Stimulated activated naive CD8-positive, alpha-beta T cell treated with anti-CD3 and anti-CD28 coated beads, Interleukin-15, Interleukin-2, amounts not matched to agents 100 U/mL and 50 U/mL, for 24 hours (primary cell): ENCODE data around the gene SCML2.
"Not testable (repeated sequence)": the region's sequence is repeated elsewhere in the genome, so short reads cannot be mapped to it uniquely, and the experiment has no call there.

Source experiments
- ATAC-seq: fragments of 150-1000 bp; cut with Tn5 transposase; one replicate; pipeline ENCODE4 v1.10.0; 2021
- DNase-seq: peaks from one replicate; pipeline ENCODE4 v3.0.0; 2021

SCML2 gene

DNA sequence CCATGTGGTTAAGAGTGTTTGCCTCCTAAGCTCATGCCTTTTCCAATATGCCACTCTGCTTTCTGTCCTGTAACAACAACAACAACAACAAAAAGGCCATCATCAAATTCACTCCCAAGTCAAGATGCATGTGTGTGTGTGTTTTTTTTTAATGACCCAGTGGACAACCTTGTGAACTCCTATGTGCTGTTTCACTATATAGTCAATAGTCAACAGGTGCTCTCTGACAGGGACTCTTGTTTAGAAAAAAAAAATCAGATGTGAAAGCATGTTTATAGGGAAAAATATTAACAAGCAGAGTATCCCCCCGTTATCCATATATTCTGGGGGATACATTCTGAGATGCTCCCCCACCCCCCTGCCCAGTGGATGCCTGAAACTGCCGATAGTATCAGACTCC, 83.2 kb downstream of the SCML2 start:
- no peak for ATAC-seq

DNA sequence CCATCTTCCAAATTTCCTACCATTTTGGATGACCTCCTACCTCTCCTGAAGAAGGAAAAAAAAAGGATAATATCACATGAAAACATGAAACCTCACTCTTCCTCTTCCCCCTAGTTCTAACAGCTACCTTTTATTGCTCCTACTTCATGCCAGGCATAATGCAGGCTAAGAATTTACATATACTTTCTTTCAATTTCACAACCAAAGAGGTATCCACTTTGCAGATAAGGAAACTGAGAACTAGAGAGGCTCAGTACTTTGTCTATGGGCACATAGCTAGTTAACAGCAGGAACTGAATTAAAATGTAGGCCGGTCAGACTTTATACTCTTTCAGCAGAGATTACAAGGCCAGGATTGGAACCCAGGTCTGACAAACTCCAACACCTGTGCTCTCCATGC, 99.4 kb downstream of the SCML2 start:
- DNase-seq = no peak
- no peak for ATAC-seq

More for the DNA sequence above, 83.2 kb downstream of the SCML2 start:
- DNase-seq = no peak

DNA sequence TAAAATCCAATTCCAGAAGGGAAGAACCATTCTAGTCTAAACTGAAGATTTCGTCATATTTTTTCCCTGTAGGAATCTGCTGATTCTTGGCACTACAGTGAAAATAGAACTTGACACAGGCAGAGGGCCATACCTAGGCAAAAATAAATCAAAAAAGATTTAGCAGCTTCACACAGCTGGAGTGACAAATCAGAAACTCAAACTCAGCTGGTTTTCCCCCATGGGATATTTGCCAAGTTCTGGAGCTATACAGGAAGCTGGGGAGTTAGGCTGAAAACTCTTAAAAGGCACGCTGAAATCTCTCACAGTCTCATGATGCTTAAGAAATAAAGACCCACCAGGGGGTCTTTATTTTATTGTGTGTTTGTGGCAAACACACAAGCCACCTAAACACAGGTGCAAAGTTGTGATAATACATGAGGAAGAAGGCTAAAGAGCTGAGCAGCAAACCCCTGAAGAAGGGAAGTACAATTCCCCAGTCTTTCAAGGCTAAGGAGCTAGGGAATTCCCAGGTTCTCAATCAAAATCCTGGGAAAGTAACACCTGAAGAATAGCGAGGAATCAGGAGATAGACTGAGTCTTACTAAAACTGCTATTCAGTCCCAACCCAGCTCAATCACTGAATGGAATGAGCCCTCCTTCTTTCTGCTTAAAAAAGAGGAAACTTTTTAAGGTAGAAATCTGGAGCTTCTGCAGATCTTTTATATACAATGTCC, 101.7 kb downstream of the SCML2 start:
- DNase-seq (no peak), ATAC-seq (no peak)

DNA sequence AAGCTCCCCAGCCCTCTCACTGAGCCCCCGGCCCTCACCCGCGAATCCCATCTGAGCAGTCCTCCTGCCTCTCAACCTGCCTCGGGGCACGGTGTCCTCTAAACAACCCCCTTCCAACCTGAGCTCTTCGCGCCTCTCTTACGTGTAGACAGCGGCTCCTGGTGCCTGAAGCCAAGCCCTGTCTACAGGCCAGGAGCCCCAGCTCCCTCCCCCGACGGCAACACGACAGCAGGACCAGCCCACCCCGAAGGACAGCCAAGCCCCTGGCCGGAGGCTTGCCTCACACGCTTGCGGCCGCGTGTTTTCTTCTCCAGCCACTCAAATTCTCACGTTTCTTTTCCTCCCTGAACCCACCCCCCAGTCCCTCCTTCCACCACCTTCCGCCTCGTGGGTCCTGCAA, 124.8 kb downstream of the SCML2 start:
- not testable (repeated sequence) for DNase-seq, ATAC-seq

DNA sequence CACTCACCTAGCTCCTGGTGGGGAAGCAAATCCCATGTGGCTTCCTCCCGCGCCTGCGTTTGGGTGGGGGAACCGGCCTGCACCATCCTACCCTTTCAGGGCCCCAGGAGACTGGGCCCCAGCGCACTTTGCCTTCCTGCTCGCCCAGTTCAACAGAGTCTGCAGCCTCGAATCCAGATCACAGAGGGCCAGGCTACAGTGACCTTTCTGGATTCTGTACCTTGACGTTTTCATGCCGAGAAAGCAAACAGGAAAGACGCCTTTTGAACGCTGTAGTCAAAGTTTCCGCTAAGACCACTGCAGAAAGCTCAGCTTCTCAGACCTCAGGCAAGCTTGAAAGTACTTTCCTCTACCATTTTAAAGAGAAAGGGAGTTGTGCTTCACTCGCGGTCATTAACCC, 126.4 kb downstream of the SCML2 start:
- no peak for DNase-seq
- ATAC-seq = no peak

DNA sequence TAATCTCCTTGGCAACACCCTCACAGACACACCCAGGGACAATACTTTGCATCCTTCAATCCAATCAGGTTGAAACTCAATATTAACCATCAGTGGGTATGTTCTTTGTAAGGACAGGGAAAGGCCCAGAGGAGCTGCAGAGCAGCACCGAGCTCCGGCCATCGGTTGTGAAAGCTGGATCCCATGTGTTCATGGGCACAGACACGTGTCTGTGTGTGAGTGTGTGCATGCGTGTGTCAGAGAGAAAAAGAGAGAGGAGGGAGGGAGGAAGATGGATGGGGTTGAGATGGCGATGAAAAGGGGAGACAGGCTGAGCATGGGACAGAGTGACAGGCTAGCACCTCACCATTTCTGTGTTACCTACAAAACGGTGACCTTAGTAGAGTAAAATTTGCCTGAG, 127.0 kb downstream of the SCML2 start:
- DNase-seq = no peak
- ATAC-seq = no peak

DNA sequence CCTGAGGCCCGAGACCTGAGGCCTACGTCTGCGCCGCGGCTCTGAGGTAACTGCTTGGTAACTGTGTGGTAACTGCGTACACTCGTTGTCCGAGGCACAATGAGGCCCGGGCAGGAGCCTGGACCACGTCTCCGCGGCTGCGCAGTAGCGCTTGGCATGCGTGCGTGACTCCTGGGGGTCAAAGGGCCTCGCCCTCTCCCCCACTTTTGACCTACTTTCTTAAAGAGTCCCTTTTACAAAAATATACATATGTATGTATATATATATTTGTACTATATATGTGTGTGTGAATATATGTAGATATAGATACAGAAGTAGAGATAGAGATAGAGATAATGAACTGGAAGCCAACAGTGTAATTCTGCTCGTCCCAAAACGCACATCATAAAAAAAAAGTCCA, 133.7 kb downstream of the SCML2 start, which contains the start of gene BEND2:
Gene BEND2 (minus strand): TSS at position 101 of the 400 bp plus-strand sequence. CDS start 136 bp downstream, outside the sequence.
- ATAC-seq (no peak), DNase-seq (no peak)

DNA sequence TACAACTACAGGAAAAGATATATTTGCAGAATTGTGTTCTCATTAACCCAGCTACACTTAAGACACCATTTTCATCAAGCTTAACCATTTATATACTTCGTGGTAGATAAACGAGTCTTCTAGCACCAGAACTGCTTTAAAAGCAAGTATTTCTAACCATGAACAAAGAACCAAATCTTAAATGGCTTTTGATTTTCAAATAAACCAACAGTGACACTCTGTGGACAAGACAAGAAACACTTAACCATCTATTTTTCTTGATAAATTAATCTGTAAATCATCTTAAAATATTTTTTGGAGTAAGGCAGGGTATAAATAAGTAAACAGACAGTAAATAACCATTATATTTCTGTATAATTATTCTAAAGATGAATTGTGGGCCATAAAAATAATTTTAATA, 144.0 kb downstream of the SCML2 start:
- ATAC-seq (no peak), DNase-seq (no peak)

DNA sequence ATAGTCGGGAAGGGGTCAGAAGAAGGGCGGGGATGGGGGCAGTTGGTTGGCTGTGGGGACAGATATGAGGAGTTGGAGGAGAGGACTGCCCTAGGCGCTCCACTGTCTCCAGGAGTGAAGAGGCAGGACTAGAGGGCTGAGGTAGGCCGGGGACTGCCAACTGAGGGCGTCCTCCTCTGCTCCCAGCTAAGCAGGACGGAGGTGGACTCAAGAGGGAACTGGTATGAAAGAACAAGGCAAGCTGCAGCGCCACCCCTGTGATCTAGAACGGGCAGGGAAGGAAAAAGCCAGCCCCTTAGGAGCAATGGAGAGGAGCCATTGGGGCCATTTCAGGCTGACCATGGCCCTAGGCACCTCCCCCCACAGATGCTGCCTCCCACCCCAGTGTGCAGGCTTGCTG, 147.8 kb downstream of the SCML2 start:
- ATAC-seq (no peak), DNase-seq (no peak)

DNA sequence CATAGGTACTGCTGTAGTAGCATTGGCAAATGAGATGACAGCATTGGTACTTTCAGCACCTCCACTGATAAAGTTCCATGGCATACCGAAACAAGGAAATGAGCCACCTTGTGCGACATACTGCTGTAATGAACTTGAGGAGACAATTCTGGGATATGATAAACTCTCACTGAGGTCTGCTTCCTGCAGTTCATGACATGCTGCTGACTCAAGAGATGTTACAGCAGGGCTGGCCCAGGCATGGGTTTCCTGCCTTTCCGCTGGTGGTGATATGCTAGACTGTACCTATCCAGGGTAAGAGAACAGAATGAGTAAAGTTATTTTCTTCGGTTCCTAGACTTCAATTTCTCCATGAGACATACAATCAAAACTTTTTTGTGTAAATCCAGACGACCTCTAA, 150.9 kb downstream of the SCML2 start:
- DNase-seq (no peak), ATAC-seq (no peak)

DNA sequence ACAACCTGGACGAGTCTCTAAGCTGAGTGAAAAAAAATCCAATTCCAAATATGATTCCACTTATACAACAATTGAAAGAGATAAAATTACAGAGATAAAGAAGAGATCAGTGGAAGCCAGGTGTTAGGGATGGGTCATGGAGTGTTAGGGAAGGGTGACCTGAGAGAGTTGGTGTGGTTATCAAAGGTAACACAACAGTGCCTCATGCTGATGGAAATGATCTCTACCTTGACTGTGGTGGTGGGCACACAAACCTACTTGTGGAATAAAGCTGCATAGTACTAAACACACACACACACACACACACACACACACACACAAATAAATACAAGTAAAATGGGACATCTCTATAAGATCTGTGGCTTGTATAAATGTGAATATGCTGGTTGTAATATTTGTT, 159.8 kb downstream of the SCML2 start:
- ATAC-seq (no peak), DNase-seq (no peak)
